Mesendoderm (in vitro differentiated cells): ENCODE measurements around the gene HOXA5.

Experiments used
- DNase-seq: peaks from one replicate; pipeline ENCODE4 v3.0.0; 2013
- H2AK5ac ChIP-seq: 2 replicates; pipeline ENCODE4 v1.6.1; 2013; ENCODE audit warnings: low read length, inconsistent platforms
- H2BK120ac ChIP-seq: 2 replicates; pipeline ENCODE4 v1.6.1; 2013; ENCODE audit warnings: low read depth, mild to moderate bottlenecking, low read length, moderate library complexity, mixed read lengths
- H2BK15ac ChIP-seq: replicated peaks from 2 replicates; pipeline ENCODE4 v1.6.1; 2013; ENCODE audit warnings: low read depth, mild to moderate bottlenecking, moderate library complexity
- H2BK5ac ChIP-seq: 2 replicates; pipeline ENCODE4 v1.6.1; 2013; ENCODE audit warnings: low read length, inconsistent platforms
- H3K18ac ChIP-seq: 2 replicates; pipeline ENCODE4 v1.6.1; 2013; ENCODE audit warnings: mild to moderate bottlenecking, low read length, mixed read lengths
- H3K23ac ChIP-seq: one replicate; pipeline ENCODE4 v1.6.1; 2013; ENCODE audit warnings: low read length
- H3K27ac ChIP-seq: 2 replicates; pipeline ENCODE4 v1.5.1; 2013; ENCODE audit warnings: low read depth, mild to moderate bottlenecking, inconsistent platforms, low read length, moderate library complexity
- H3K27me3 ChIP-seq: 2 replicates; pipeline ENCODE4 v1.6.1; 2013; ENCODE audit warnings: low read length, control low read depth, mild to moderate bottlenecking, inconsistent platforms; ENCODE audit not compliant: insufficient read depth, poor library complexity
- H3K36me3 ChIP-seq: 2 replicates; pipeline ENCODE4 v1.6.1; 2013; ENCODE audit warnings: low read length, inconsistent platforms; ENCODE audit not compliant: control insufficient read depth, insufficient read depth
- H3K4ac ChIP-seq: one replicate; pipeline ENCODE4 v1.6.1; 2013; ENCODE audit warnings: low read depth, mild to moderate bottlenecking, low read length, moderate library complexity
- H3K4me1 ChIP-seq: 2 replicates; pipeline ENCODE4 v1.6.1; 2013; ENCODE audit warnings: low read depth, low read length, inconsistent platforms; ENCODE audit not compliant: control insufficient read depth
- H3K4me2 ChIP-seq: 2 replicates; pipeline ENCODE4 v1.6.1; 2013; ENCODE audit warnings: low read length
- H3K4me3 ChIP-seq: 2 replicates; pipeline ENCODE4 v1.5.1; 2013; ENCODE audit warnings: mild to moderate bottlenecking, low read length
- H3K56ac ChIP-seq: one replicate; pipeline ENCODE4 v1.6.1; 2013; ENCODE audit warnings: low read length
- H3K79me1 ChIP-seq: 2 replicates; pipeline ENCODE4 v1.6.1; 2013; ENCODE audit warnings: low read length, inconsistent platforms
- H3K79me2 ChIP-seq: 2 replicates; pipeline ENCODE4 v1.6.1; 2013; ENCODE audit warnings: mild to moderate bottlenecking, low read length; ENCODE audit not compliant: control insufficient read depth, insufficient read depth
- H3K9ac ChIP-seq: 2 replicates; pipeline ENCODE4 v1.6.1; 2013; ENCODE audit warnings: low read length, inconsistent platforms
- H4K5ac ChIP-seq: one replicate; pipeline ENCODE4 v1.6.1; 2013; ENCODE audit warnings: low read length
- H4K8ac ChIP-seq: one replicate; pipeline ENCODE4 v1.6.1; 2013; ENCODE audit warnings: low read depth, mild to moderate bottlenecking, control low read depth, low read length, moderate library complexity
- WGBS: extraction: QIAGEN DNeasy Blood & Tissue Kit; methylation state at CpG from one replicate; pipeline ENCODE4 v1.1.7; 2013; ENCODE audit warnings: low lambda C conversion rate, missing lambda C conversion rate; ENCODE audit not compliant: insufficient coverage; ENCODE audit errors: extremely low coverage; 5-methylcytosine and 5-hydroxymethylcytosine counted together

Gene HOXA5

GRCh38 chr7:27095050-27095896 lies 48.2 kb downstream of the HOXA5 start:
- H3K4me3 ChIP-seq: no peak overlapping the region
- H2AK5ac ChIP-seq: no peak overlapping the region
- no peak overlapping the region for H4K8ac ChIP-seq
- H3K56ac ChIP-seq: no peak overlapping the region
- no peak overlapping the region for H4K5ac ChIP-seq
- H2BK15ac ChIP-seq: no peak overlapping the region
- H3K27me3 ChIP-seq: peaks cover 66% of the 10 kb centered on the region
- H3K9ac ChIP-seq: no peak overlapping the region
- no peaks in the 10 kb centered on the region for H3K36me3 ChIP-seq
- H3K79me2 ChIP-seq: no peaks in the 10 kb centered on the region
- peak overlapping the region; percentile 9 for H3K23ac ChIP-seq
- H2BK5ac ChIP-seq: no peak overlapping the region
- WGBS: no CpG with 5 or more reads among the region's 33 CpGs
- no peak overlapping the region for H3K4ac ChIP-seq
- H3K4me2 ChIP-seq: peak overlapping the region; percentile 71
- no peak overlapping the region for H3K27ac ChIP-seq
- DNase-seq: no peak
- H2BK120ac ChIP-seq: no peak overlapping the region
- no peaks in the 10 kb centered on the region for H3K79me1 ChIP-seq
- no peak overlapping the region for H3K18ac ChIP-seq
- H3K4me1 ChIP-seq: peaks cover 9% of the 10 kb centered on the region

- WGBS: no CpG with 5 or more reads among the region's 29 CpGs
- no peak overlapping the region for H3K27ac ChIP-seq
- peak; percentile 59 for DNase-seq
- no peaks in the 10 kb centered on the region for H3K36me3 ChIP-seq
- no peaks in the 10 kb centered on the region for H3K79me2 ChIP-seq
- H2BK5ac ChIP-seq: no peak overlapping the region
- H3K4me3 ChIP-seq: no peak overlapping the region
- no peak overlapping the region for H3K9ac ChIP-seq
- H3K79me1 ChIP-seq: no peaks in the 10 kb centered on the region
- no peak overlapping the region for H3K56ac ChIP-seq
- H3K4ac ChIP-seq: no peak overlapping the region
- peaks cover 64% of the 10 kb centered on the region for H3K27me3 ChIP-seq
- H2BK120ac ChIP-seq: no peak overlapping the region
- no peak overlapping the region for H3K23ac ChIP-seq
- H4K5ac ChIP-seq: no peak overlapping the region
- peaks cover 9% of the 10 kb centered on the region for H3K4me1 ChIP-seq
- H3K4me2 ChIP-seq: peak overlapping the region; percentile 6
- no peak overlapping the region for H2AK5ac ChIP-seq
- H2BK15ac ChIP-seq: no peak overlapping the region
- no peak overlapping the region for H4K8ac ChIP-seq
- H3K18ac ChIP-seq: no peak overlapping the region
These were observed 49.0 kb downstream of the HOXA5 start for GRCh38 chr7:27094304-27095049.

GRCh38 chr7:27093184-27093895 lies 50.1 kb downstream of the HOXA5 start:
- Histone ChIP-seq H3K23ac (no peak overlapping the region), H3K36me3 (no peaks in the 10 kb centered on the region), H2BK15ac (no peak overlapping the region), H3K4me1 (peaks cover 9% of the 10 kb centered on the region), H3K18ac (peak overlapping the region; percentile 25), H3K4me2 (no peak overlapping the region), H3K9ac (no peak overlapping the region), H3K27ac (no peak overlapping the region), H3K4ac (no peak overlapping the region), H3K79me1 (no peaks in the 10 kb centered on the region), H4K8ac (no peak overlapping the region), H4K5ac (no peak overlapping the region), H3K56ac (no peak overlapping the region), H2BK120ac (no peak overlapping the region), H3K79me2 (no peaks in the 10 kb centered on the region), H3K27me3 (peaks cover 62% of the 10 kb centered on the region), H2AK5ac (no peak overlapping the region), H3K4me3 (no peak overlapping the region), H2BK5ac (no peak overlapping the region)
- WGBS: no CpG with 5 or more reads among the region's 6 CpGs
- DNase-seq: no peak

- Histone ChIP-seq H3K4me1 (peaks cover 9% of the 10 kb centered on the region), H4K8ac (no peak overlapping the region), H2BK5ac (no peak overlapping the region), H3K36me3 (no peaks in the 10 kb centered on the region), H3K79me1 (no peaks in the 10 kb centered on the region), H3K4ac (no peak overlapping the region), H4K5ac (no peak overlapping the region), H3K9ac (no peak overlapping the region), H3K56ac (no peak overlapping the region), H3K4me3 (no peak overlapping the region), H3K27me3 (peaks cover 62% of the 10 kb centered on the region), H3K4me2 (no peak overlapping the region), H3K23ac (no peak overlapping the region), H2AK5ac (no peak overlapping the region), H3K27ac (peak overlapping the region; percentile 41), H3K79me2 (no peaks in the 10 kb centered on the region), H3K18ac (no peak overlapping the region), H2BK120ac (no peak overlapping the region), H2BK15ac (no peak overlapping the region)
- no peak for DNase-seq
- no CpG with 5 or more reads among the region's 1 CpG for WGBS
These were observed 50.7 kb downstream of the HOXA5 start for GRCh38 chr7:27092819-27093110.

GRCh38 chr7:27091941-27092818 lies 51.3 kb downstream of the HOXA5 start:
- H3K79me1 ChIP-seq: no peaks in the 10 kb centered on the region
- H3K27ac ChIP-seq: peak overlapping the region; percentile 41
- no peak overlapping the region for H2BK5ac ChIP-seq
- H3K4ac ChIP-seq: no peak overlapping the region
- H3K27me3 ChIP-seq: peaks cover 61% of the 10 kb centered on the region
- H3K4me2 ChIP-seq: no peak overlapping the region
- H4K8ac ChIP-seq: no peak overlapping the region
- H3K4me3 ChIP-seq: no peak overlapping the region
- no peak overlapping the region for H2AK5ac ChIP-seq
- peaks cover 9% of the 10 kb centered on the region for H3K4me1 ChIP-seq
- peak; percentile 70 for DNase-seq
- no peak overlapping the region for H4K5ac ChIP-seq
- H2BK120ac ChIP-seq: no peak overlapping the region
- H3K18ac ChIP-seq: no peak overlapping the region
- WGBS: no CpG with 5 or more reads among the region's 9 CpGs
- no peaks in the 10 kb centered on the region for H3K79me2 ChIP-seq
- no peak overlapping the region for H3K56ac ChIP-seq
- H2BK15ac ChIP-seq: no peak overlapping the region
- no peak overlapping the region for H3K23ac ChIP-seq
- no peak overlapping the region for H3K9ac ChIP-seq
- no peaks in the 10 kb centered on the region for H3K36me3 ChIP-seq
